ENCODE measurements around the gene HGF. TPM values are rescaled to one million over a fixed set of nuclear protein-coding genes. Genes with fewer than 3 reads are reported as not detected.
A peak's percentile ranks its signal among the peaks of the same experiment; 100 is the strongest.

The HGF gene
- total RNA-seq, 1 donor from 2014 or later: not detected

GRCh38 chr7:81721437-81721836 lies 48.4 kb downstream of the HGF start:
- no peak for DNase-seq (ENCODE audit: low read depth)
- no peaks in the 10 kb centered on the region for H3K36me3 ChIP-seq (ENCODE audit: control insufficient read depth, insufficient read depth, low read length)
- no peak overlapping the region for H3K4me3 ChIP-seq (ENCODE audit: low read depth, low read length)
- no peaks in the 10 kb centered on the region for H3K27me3 ChIP-seq (ENCODE audit: control insufficient read depth, insufficient read depth, low read length)
- TF ChIP-seq CTCF (IDR thresholded peaks at IDR 0.05; ENCODE audit: insufficient read depth, low read length, poor library complexity, severe bottlenecking): no peak

GRCh38 chr7:81719865-81720264 lies 50.0 kb downstream of the HGF start:
- no peaks in the 10 kb centered on the region for H3K27me3 ChIP-seq (ENCODE audit: control insufficient read depth, insufficient read depth, low read length)
- H3K4me3 ChIP-seq (ENCODE audit: low read depth, low read length): no peak overlapping the region
- no peak for TF ChIP-seq CTCF (IDR thresholded peaks at IDR 0.05; ENCODE audit: insufficient read depth, low read length, poor library complexity, severe bottlenecking)
- DNase-seq (ENCODE audit: low read depth): no peak
- H3K36me3 ChIP-seq (ENCODE audit: control insufficient read depth, insufficient read depth, low read length): no peaks in the 10 kb centered on the region

GRCh38 chr7:81715984-81716588 lies 53.8 kb downstream of the HGF start:
- Histone ChIP-seq H3K4me3 (ENCODE audit: low read depth, low read length) (no peak overlapping the region), H3K36me3 (ENCODE audit: control insufficient read depth, insufficient read depth, low read length) (no peaks in the 10 kb centered on the region), H3K27me3 (ENCODE audit: control insufficient read depth, insufficient read depth, low read length) (no peaks in the 10 kb centered on the region)
- no peak for DNase-seq (ENCODE audit: low read depth)
- peak; percentile 55 for TF ChIP-seq CTCF (IDR thresholded peaks at IDR 0.05; ENCODE audit: insufficient read depth, low read length, poor library complexity, severe bottlenecking)

GRCh38 chr7:81714306-81714705 lies 55.5 kb downstream of the HGF start:
- no peaks in the 10 kb centered on the region for H3K27me3 ChIP-seq (ENCODE audit: control insufficient read depth, insufficient read depth, low read length)
- no peak overlapping the region for H3K4me3 ChIP-seq (ENCODE audit: low read depth, low read length)
- DNase-seq (ENCODE audit: low read depth): no peak
- no peak for TF ChIP-seq CTCF (IDR thresholded peaks at IDR 0.05; ENCODE audit: insufficient read depth, low read length, poor library complexity, severe bottlenecking)
- H3K36me3 ChIP-seq (ENCODE audit: control insufficient read depth, insufficient read depth, low read length): no peaks in the 10 kb centered on the region

GRCh38 chr7:81710751-81711150 lies 59.1 kb downstream of the HGF start:
- no peaks in the 10 kb centered on the region for H3K36me3 ChIP-seq (ENCODE audit: control insufficient read depth, insufficient read depth, low read length)
- H3K27me3 ChIP-seq (ENCODE audit: control insufficient read depth, insufficient read depth, low read length): no peaks in the 10 kb centered on the region
- TF ChIP-seq CTCF (IDR thresholded peaks at IDR 0.05; ENCODE audit: insufficient read depth, low read length, poor library complexity, severe bottlenecking): no peak
- no peak overlapping the region for H3K4me3 ChIP-seq (ENCODE audit: low read depth, low read length)
- no peak for DNase-seq (ENCODE audit: low read depth)

- Histone ChIP-seq H3K4me3 (ENCODE audit: low read depth, low read length) (no peak overlapping the region), H3K27me3 (ENCODE audit: control insufficient read depth, insufficient read depth, low read length) (no peaks in the 10 kb centered on the region), H3K36me3 (ENCODE audit: control insufficient read depth, insufficient read depth, low read length) (no peaks in the 10 kb centered on the region)
- TF ChIP-seq CTCF (IDR thresholded peaks at IDR 0.05; ENCODE audit: insufficient read depth, low read length, poor library complexity, severe bottlenecking): no peak
- no peak for DNase-seq (ENCODE audit: low read depth)
Observed at GRCh38 chr7:81709836-81710235, 60.0 kb downstream of the HGF start.

All from kidney epithelial cell (primary cell).